Activated naive CD8-positive, alpha-beta T cell treated with anti-CD3 and anti-CD28 coated beads for 36 hours (primary cell): ENCODE results near the gene ESYT1. TPM values are rescaled to one million over a fixed set of nuclear protein-coding genes. Genes with fewer than 3 reads are reported as not detected.

Source experiments
- DNase-seq: peaks from one replicate; pipeline ENCODE4 v3.0.0; 2021
- H3K27ac Mint-ChIP-seq: one replicate; pipeline ENCODE4 v1.8.0; 2022; ENCODE audit warnings: mild to moderate bottlenecking, moderate library complexity, mixed read lengths
- H3K27me3 Mint-ChIP-seq: one replicate; pipeline ENCODE4 v1.8.0; 2022; ENCODE audit warnings: mild to moderate bottlenecking, mixed read lengths
- H3K36me3 Mint-ChIP-seq: one replicate; pipeline ENCODE4 v1.8.0; 2021; ENCODE audit warnings: mild to moderate bottlenecking, mixed read lengths
- H3K4me1 Mint-ChIP-seq: one replicate; pipeline ENCODE4 v1.8.0; 2021; ENCODE audit warnings: mixed read lengths
- H3K4me3 Mint-ChIP-seq: one replicate; pipeline ENCODE4 v1.8.0; 2022; ENCODE audit warnings: mild to moderate bottlenecking, moderate library complexity, mixed read lengths
- H3K9me3 Mint-ChIP-seq: one replicate; pipeline ENCODE4 v1.8.0; 2022; ENCODE audit warnings: mixed read lengths
- total RNA-seq, 2 experiments: library from RNA; stranded (reverse); gene quantifications; one replicate each; pipeline ENCODE4 v1.2.3, GENCODE V29; 2021

The ESYT1 gene
- total RNA-seq, 2 experiments from 2014 or later: 153 to 155 TPM

DNA sequence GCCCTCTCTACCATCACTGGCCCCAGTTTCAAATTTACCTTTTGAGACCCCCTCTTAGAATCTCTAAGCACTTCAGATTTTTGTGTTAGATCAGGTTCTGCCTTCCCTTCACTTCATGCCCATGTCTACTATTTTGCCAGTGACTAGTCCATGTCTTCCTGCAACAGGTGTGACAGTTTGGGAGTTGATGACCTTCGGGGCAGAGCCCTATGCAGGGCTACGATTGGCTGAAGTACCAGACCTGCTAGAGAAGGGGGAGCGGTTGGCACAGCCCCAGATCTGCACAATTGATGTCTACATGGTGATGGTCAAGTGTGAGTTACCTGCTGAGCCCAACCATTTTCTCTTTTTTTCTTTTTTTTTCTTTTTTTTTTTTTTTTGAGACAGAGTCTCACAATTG is 29.5 kb upstream of the ESYT1 start:
- Mint-ChIP-seq H3K9me3 (no peaks in the 10 kb centered on the region), H3K4me3 (no peak overlapping the region), H3K27ac (no peak overlapping the region), H3K27me3 (no peaks in the 10 kb centered on the region), H3K4me1 (peaks cover 20% of the 10 kb centered on the region), H3K36me3 (no peaks in the 10 kb centered on the region)
- DNase-seq: no peak

DNA sequence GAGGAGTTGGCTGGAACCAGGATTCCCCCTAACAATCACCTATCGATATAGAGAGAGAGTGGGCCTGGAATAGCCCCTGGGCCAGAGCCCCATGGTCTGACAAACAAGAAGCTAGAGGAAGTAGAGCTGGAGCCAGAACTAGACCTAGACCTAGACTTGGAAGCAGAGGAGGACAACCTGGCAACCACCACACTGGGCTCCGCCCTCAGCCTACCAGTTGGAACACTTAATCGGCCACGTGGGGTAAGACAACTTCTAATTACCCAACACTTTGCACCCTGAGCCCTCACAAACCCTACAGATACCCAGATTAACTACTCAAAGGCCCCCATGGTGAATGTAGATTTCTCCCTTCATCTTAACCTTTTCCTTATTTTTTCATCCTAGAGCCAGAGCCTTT is 28.3 kb upstream of the ESYT1 start:
- Mint-ChIP-seq H3K27ac (peak overlapping the region; percentile 11), H3K36me3 (peaks cover 5% of the 10 kb centered on the region), H3K4me1 (peaks cover 20% of the 10 kb centered on the region), H3K9me3 (no peaks in the 10 kb centered on the region), H3K4me3 (no peak overlapping the region), H3K27me3 (peaks cover 7% of the 10 kb centered on the region)
- DNase-seq: no peak

DNA sequence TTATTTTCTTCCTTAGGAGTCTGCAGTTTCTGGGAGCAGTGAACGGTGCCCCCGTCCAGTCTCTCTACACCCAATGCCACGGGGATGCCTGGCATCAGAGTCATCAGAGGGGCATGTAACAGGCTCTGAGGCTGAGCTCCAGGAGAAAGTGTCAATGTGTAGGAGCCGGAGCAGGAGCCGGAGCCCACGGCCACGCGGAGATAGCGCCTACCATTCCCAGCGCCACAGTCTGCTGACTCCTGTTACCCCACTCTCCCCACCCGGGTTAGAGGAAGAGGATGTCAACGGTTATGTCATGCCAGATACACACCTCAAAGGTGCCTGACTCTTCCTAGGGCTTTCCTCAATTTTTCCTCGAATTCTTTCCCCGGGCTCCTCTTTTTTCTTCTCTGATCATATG is 27.0 kb upstream of the ESYT1 start:
- Mint-ChIP-seq H3K9me3 (no peaks in the 10 kb centered on the region), H3K4me3 (no peak overlapping the region), H3K36me3 (peaks cover 18% of the 10 kb centered on the region), H3K27ac (no peak overlapping the region), H3K27me3 (peaks cover 7% of the 10 kb centered on the region), H3K4me1 (peaks cover 28% of the 10 kb centered on the region)
- DNase-seq: no peak

DNA sequence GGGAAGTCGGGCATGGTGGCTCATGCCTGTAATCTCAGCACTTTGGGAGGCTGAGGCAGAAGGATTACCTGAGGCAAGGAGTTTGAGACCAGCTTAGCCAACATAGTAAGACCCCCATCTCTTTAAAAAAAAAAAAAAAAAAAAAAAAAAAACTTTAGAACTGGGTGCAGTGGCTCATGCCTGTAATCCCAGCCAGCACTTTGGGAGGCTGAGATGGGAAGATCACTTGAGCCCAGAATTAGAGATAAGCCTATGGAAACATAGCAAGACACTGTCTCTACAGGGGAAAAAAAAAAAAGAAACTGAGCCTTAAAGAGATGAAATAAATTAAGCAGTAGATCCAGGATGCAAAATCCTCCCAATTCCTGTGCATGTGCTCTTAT is 25.4 kb upstream of the ESYT1 start:
- peaks cover 41% of the 10 kb centered on the region for H3K4me1 Mint-ChIP-seq
- peaks cover 7% of the 10 kb centered on the region for H3K27me3 Mint-ChIP-seq
- DNase-seq: no peak
- H3K4me3 Mint-ChIP-seq: peak overlapping the region; percentile 94
- no peaks in the 10 kb centered on the region for H3K9me3 Mint-ChIP-seq
- H3K27ac Mint-ChIP-seq: peak overlapping the region; percentile 97
- peaks cover 30% of the 10 kb centered on the region for H3K36me3 Mint-ChIP-seq

DNA sequence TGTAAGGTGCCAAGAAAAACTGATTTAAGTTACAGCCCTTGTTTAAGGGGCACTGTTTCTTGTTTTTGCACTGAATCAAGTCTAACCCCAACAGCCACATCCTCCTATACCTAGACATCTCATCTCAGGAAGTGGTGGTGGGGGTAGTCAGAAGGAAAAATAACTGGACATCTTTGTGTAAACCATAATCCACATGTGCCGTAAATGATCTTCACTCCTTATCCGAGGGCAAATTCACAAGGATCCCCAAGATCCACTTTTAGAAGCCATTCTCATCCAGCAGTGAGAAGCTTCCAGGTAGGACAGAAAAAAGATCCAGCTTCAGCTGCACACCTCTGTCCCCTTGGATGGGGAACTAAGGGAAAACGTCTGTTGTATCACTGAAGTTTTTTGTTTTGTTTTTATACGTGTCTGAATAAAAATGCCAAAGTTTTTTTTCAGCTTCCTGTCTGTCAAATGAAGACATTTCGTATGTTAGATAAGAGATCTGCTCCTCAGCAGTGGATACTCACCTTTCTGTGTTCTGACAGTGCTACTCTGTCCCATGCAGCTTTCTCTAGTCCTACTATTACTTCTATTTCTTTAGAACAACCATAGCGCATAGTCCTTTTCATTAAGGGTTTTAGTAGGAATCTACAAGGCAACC is 24.9 kb upstream of the ESYT1 start:
- Mint-ChIP-seq H3K27ac (peak overlapping the region; percentile 97), H3K9me3 (no peaks in the 10 kb centered on the region), H3K4me3 (peak overlapping the region; percentile 94), H3K4me1 (peaks cover 41% of the 10 kb centered on the region), H3K36me3 (peaks cover 30% of the 10 kb centered on the region), H3K27me3 (peaks cover 7% of the 10 kb centered on the region)
- DNase-seq: no peak

DNA sequence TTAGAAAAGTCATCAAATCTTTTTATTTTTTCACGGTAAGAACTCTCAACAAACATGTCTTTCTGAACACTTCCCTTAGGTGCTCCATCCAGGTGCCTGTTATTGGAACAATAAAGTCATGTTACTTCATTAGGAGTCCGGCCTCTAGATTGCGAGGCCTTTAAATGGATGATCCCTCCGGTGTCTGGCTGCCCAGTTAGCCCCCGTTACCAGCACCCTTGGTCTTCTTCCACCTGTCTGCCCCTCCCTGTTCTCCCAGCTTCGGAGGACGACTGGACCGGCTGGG is 24.3 kb upstream of the ESYT1 start:
- DNase-seq: no peak
- Mint-ChIP-seq H3K9me3 (no peaks in the 10 kb centered on the region), H3K4me3 (peak overlapping the region; percentile 94), H3K27me3 (peaks cover 7% of the 10 kb centered on the region), H3K4me1 (peaks cover 41% of the 10 kb centered on the region), H3K27ac (peak overlapping the region; percentile 97), H3K36me3 (peaks cover 35% of the 10 kb centered on the region)

DNA sequence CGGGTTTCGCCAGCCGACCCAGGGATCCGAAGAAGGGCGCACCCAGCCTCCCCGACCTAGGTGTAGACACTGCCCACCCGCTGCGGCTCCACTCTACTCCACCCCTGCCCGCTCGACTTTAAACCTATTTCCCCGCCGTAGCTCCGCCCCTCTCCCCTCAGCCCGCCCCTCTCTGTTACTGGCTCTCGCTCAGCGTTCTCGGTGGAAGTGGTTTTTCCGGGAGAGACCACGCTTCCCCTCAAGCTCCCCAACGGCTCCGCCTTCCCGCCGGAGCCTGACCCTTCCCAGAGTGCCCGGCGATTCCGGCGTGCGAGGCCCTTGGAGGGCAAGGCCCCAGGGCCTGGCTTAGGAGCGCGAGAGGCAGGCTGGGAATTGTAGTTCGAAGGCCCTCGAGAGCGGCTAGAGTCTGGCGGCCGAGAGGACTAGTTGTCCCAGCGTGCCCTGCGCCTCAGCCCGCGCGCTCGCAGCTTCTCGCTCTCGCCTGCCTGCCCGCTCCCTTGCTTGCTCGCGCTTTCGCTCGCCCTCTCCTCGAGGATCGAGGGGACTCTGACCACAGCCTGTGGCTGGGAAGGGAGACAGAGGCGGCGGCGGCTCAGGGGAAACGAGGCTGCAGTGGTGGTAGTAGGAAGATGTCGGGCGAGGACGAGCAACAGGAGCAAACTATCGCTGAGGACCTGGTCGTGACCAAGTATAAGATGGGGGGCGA is 23.8 kb upstream of the ESYT1 start, which contains the start of gene PA2G4:
TSS of gene PA2G4 (plus strand) at position 451 of the 706 bp plus-strand sequence. CDS start at position 630, 179 bp downstream.
- no peaks in the 10 kb centered on the region for H3K9me3 Mint-ChIP-seq
- peak within 1 kb of the TSS; percentile 97 for H3K27ac Mint-ChIP-seq
- peaks cover 43% of the 10 kb centered on the region for H3K4me1 Mint-ChIP-seq
- H3K4me3 Mint-ChIP-seq: peak within 1 kb of the TSS; percentile 94
- peaks cover 7% of the 10 kb centered on the region for H3K27me3 Mint-ChIP-seq
- DNase-seq: peak; percentile 99
- H3K36me3 Mint-ChIP-seq: peaks cover 39% of the 10 kb centered on the region

DNA sequence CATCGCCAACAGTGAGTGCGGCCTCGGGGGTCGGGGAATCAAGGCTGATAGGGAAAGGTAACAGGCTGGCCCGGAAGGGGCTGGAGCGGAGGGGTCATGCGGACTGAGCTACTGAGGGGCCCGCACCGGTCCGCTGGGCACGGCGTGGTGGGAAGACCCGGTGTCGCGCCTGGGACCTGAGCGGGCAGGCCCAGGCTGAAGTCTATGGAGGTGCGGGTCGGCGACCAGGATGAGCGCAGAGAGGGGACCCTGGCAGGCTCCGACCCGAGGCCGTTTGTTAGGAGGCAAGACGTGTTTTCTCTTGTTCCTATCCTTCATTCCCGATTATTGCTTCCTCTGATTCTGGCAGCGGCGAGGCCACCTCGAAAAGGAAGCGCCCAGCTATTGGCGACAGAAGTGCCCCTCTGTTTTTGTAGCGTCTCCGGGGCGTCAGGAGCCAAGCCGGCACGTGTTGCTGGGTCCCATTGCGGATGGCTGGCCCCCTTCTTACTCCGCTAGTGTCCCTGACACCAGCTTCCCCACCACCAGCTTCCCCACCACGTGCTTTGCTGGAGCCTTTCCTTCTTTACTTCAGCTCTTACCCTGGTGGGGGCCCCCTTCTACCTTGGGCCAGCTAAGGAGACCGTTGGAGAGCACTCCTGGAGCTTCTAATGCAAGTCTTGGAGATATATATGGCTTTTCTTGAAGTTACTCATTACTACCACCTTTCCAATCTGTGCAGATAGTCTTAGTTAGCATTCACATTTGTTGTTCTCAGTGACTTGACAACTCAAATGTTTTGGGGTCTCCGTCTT is 23.1 kb upstream of the ESYT1 start:
- peak overlapping the region; percentile 94 for H3K4me3 Mint-ChIP-seq
- peaks cover 43% of the 10 kb centered on the region for H3K4me1 Mint-ChIP-seq
- DNase-seq: peak; percentile 38
- H3K27me3 Mint-ChIP-seq: peaks cover 7% of the 10 kb centered on the region
- peak overlapping the region; percentile 97 for H3K27ac Mint-ChIP-seq
- no peaks in the 10 kb centered on the region for H3K9me3 Mint-ChIP-seq
- peaks cover 42% of the 10 kb centered on the region for H3K36me3 Mint-ChIP-seq

DNA sequence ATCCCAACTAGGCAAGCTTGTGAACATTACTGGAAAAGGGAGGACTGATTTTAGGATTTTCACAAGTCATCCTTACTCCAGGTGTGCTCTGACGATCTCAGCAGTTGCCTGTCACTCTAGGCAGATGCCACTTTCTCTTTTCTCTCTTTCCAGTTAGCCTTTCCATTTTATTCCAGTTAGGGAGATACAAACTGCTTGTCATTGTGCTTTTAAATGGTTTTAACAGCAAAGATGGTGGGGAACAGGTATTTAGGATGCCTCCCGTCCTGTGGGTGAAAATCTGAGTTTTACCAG is 22.5 kb upstream of the ESYT1 start:
- Mint-ChIP-seq H3K4me3 (peak overlapping the region; percentile 94), H3K9me3 (no peaks in the 10 kb centered on the region), H3K36me3 (peaks cover 48% of the 10 kb centered on the region), H3K27ac (peak overlapping the region; percentile 97), H3K4me1 (peaks cover 43% of the 10 kb centered on the region), H3K27me3 (peaks cover 7% of the 10 kb centered on the region)
- no peak for DNase-seq

DNA sequence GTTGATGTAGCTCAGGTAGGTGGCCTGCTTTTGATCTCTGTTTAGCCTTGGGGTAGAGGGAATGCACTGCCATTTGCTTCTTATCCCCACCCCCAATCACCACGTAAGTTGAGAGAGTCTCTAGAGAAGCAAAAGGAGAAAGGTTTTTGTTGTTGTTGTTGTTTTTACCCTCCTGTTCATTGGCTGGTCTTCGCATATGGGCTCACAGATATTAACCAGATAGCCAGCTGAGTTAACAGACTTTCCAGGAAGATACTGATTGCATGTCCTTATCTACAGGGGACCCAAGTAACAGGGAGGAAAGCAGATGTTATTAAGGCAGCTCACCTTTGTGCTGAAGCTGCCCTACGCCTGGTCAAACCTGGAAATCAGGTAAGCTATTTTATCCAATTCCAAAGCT is 20.8 kb upstream of the ESYT1 start:
- Mint-ChIP-seq H3K27me3 (peaks cover 7% of the 10 kb centered on the region), H3K36me3 (peaks cover 57% of the 10 kb centered on the region), H3K4me3 (peak overlapping the region; percentile 71), H3K9me3 (no peaks in the 10 kb centered on the region), H3K4me1 (peaks cover 35% of the 10 kb centered on the region), H3K27ac (peak overlapping the region; percentile 69)
- DNase-seq: no peak

DNA sequence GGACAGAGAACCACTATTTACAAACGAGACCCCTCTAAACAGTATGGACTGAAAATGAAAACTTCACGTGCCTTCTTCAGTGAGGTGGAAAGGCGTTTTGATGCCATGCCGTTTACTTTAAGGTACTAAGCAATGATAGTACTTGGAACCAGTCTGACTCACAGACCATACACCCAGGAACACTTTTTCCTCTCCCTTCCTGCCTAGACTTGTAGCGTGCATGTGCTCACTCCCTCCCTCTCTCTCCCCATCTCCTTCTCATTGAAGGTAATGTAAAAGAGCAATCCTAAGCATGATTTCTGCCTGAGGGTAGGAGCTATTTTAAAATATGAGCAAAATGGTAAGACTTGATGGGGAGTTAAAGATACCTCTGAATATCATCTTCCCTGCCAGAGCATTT is 17.5 kb upstream of the ESYT1 start:
- no peaks in the 10 kb centered on the region for H3K9me3 Mint-ChIP-seq
- peaks cover 27% of the 10 kb centered on the region for H3K4me1 Mint-ChIP-seq
- H3K4me3 Mint-ChIP-seq: no peak overlapping the region
- no peak for DNase-seq
- H3K27ac Mint-ChIP-seq: peak overlapping the region; percentile 31
- no peaks in the 10 kb centered on the region for H3K27me3 Mint-ChIP-seq
- H3K36me3 Mint-ChIP-seq: peaks cover 67% of the 10 kb centered on the region

DNA sequence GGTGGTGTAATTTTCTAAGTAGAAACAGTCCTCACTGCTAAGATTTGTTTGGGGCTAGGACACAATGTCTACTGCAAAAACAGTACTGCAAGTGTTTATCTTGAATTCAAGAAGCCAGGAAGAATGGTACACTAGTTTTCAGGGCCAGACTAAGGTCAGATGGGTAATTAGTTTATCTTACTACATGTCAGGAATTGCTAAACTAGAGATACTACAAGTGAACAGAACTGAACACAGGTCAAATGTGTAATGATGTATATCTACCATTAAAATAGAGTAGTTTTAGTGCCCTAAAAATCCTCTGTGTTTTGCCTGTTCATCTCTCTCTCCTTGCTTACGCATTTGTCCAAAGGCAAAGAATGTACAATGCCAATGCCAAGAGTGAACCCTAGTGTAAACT is 14.0 kb upstream of the ESYT1 start:
- H3K27ac Mint-ChIP-seq: peak overlapping the region; percentile 40
- H3K4me3 Mint-ChIP-seq: no peak overlapping the region
- DNase-seq: no peak
- peaks cover 67% of the 10 kb centered on the region for H3K36me3 Mint-ChIP-seq
- H3K9me3 Mint-ChIP-seq: no peaks in the 10 kb centered on the region
- H3K27me3 Mint-ChIP-seq: peaks cover 14% of the 10 kb centered on the region
- H3K4me1 Mint-ChIP-seq: peaks cover 24% of the 10 kb centered on the region

DNA sequence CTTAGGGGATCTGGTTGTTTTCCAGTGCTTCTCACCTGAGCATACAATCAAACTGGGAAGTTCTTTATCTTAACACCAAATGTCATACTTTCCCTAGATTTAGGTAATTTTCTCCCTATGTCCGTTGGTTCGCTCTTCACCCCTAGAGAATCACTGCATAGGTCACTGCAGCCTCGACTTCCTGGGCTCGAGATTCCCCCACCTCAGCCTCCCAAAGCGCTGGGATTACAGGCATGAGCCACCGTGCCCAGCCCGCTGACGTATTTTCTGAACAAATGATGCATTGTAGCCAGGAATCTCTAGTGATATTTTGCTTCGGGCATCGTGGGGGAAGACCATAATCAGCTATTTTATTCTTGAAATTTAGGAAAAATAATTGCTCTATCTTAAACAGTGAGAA is 12.7 kb upstream of the ESYT1 start:
- Mint-ChIP-seq H3K4me1 (peaks cover 35% of the 10 kb centered on the region), H3K36me3 (peaks cover 65% of the 10 kb centered on the region), H3K9me3 (no peaks in the 10 kb centered on the region), H3K4me3 (peak overlapping the region; percentile 92), H3K27me3 (peaks cover 14% of the 10 kb centered on the region), H3K27ac (peak overlapping the region; percentile 100)
- no peak for DNase-seq

DNA sequence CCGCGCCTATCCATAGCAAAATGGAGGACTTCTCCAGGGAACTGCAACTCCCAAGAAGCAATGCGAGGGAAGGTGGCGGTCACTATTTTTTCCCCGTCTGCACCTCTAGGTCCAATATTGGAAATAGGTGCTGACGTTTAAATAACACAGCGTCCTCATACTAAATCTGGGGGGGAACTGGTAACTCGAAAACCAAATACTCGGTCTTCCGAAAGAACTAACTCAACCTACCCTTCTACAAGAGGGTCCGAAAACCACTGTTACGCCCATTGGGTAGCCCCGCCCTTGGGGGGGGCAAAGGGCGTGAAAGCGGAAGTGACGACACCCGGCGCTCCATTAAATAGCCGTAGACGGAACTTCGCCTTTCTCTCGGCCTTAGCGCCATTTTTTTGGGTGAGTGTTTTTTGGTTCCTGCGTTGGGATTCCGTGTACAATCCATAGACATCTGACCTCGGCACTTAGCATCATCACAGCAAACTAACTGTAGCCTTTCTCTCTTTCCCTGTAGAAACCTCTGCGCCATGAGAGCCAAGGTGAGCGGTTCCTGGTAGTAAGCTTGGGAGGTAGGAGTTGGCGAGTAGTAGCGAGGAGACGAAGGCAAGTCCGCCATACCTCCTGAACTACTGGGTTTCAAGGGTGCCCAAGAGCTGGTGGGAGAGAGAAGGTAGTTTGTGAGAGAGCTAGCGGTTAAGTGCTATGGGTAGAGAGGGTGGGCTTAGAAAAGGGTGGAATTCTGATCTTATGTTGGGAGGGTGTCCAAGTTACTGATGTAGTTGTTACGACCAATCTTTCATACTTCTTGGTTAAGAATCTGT is 11.6 kb upstream of the ESYT1 start, which contains the start of gene RPL41:
TSS of gene RPL41 (plus strand) at position 367 of the 815 bp plus-strand sequence.
- Mint-ChIP-seq H3K36me3 (peaks cover 63% of the 10 kb centered on the region), H3K9me3 (no peaks in the 10 kb centered on the region), H3K27me3 (peaks cover 14% of the 10 kb centered on the region), H3K4me1 (peaks cover 38% of the 10 kb centered on the region), H3K27ac (peak within 1 kb of the TSS; percentile 100), H3K4me3 (peak within 1 kb of the TSS; percentile 92)
- DNase-seq: peak; percentile 90
